HG02763 (cell line): ENCODE data around the gene CDAN1.
"Not testable (repeated sequence)": the region's sequence is repeated elsewhere in the genome, so short reads cannot be mapped to it uniquely, and the experiment has no call there.

Source experiments
- ATAC-seq: cut with Tn5 transposase; IDR thresholded peaks from one replicate; pipeline ENCODE4 v1.9.1; 2021; ENCODE audit warnings: mild to moderate bottlenecking, moderate library complexity; ENCODE audit not compliant: unreplicated experiment

Gene CDAN1

DNA sequence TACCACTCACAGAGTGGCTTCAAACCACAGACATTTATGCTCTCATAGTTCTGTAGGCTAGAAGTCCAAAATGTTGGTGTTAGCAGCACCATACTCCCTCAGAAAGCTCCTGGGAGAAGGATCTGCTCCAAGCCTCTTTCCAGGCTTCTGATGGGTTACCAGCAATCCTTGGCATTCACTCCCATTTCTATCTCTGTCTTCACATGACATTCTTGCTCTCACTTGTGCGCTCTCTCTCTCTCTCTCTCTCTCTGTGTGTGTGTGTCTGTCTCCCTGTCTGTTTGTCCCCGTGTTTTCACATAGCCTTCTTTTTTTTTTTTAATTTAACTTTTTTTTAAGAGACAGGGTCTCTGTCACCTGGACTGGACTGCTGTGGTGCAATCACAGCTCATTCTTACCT is 26.3 kb downstream of the CDAN1 start:
- no peak for ATAC-seq

DNA sequence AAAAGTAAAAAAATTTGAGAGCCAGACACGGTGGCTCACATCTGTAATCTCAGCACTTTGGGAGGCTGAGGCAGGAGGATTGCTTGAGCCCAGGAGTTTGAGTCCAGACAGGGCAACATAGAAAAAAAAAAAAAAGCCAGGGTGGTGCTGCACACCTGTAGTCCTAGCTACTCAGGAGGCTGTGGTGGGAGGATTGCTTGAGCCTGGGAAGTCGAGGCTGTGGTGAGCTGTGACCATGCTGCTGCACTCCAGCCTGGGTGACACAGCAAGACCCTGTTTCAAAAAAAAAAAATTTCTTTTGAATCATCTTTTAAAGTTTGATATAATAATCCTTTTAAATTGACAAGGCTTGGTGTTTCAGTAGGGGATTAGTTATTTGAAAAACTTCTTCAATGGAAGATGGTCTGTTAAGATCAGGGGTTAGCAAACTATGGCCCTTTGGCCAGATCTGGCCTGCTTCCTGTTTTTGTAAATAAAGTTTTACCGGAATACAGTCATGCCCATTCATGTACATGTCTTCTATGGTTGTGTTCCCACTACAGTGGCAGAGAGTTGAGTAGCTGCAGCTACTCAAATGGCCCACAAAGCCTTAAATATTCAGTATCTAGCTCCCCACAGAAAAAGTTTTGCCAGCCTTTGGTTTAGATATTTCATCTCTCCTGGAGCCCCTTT is 28.9 kb downstream of the CDAN1 start:
- ATAC-seq, result no peak

GRCh38 chr15:42707068-42707467 is 29.9 kb downstream of the CDAN1 start:
- no peak for ATAC-seq

- no peak for ATAC-seq
These were observed 31.6 kb downstream of the CDAN1 start for GRCh38 chr15:42705336-42705735.

- no peak for ATAC-seq
These were observed 32.4 kb downstream of the CDAN1 start for GRCh38 chr15:42704492-42704926.

- no peak for ATAC-seq
These were observed 40.3 kb downstream of the CDAN1 start for GRCh38 chr15:42696626-42697025.

DNA sequence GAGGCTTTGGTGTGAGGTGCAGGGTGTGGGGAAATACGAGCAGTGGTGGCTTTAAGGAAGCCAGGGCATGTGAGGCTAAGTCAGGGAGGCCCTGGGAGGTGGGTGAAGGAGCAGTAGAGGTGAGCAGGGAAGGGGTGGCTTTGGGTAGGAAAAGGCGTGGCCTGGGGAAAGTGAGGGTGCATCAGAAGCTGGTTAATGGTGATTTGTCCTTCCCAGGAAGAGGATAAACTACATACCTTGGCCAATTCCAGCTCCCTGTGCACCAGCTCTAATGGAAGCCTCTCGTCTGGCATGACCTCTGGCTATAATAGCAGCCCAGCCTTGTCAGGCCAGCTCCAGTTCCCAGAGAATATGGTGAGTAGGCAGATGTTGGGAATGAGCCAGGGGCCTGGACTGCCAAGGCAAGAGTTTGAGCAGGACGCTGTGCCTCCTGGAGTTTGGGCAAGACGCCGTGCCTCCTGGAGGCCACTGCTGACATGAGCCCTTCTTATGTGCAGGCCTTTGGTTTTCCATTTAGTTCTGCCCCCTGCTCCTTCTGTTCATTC is 41.3 kb downstream of the CDAN1 start:
- ATAC-seq, result no peak

DNA sequence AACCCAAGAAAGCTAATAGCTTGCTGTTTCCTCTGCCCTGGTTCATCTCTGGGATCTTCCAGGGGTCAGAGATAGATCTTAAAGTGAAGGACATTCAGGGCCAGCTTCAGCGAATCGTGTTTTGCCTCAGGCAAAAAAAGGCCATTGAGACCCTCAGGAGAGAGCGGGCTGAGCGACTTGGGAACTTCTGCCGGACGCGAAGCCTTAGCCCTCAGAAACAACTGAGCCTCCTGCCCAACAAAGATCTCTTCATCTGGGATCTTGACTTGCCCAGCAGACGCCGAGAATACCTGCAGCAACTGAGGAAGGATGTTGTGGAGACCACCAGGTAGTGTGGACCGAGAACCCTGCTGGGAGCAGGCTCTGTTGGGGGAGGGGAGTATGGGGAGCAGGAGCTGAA is 42.5 kb downstream of the CDAN1 start:
- no peak for ATAC-seq

DNA sequence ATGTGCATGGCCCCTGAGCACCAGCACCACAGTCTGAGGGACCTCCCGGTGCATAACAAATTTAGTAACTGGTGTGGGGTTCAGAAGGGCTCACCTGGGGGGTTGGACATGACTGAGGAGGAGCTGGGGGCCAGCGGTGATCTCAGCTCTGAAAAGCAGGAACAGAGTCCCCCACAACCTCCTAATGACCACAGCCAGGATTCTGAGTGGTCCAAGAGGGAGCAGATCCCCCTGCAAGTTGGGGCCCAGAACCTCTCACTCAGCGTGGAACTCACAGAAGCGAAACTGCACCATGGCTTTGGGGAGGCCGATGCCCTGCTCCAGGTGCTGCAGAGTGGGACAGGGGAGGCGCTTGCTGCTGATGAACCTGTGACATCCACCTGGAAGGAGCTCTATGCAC is 43.0 kb downstream of the CDAN1 start:
- no peak for ATAC-seq

- no peak for ATAC-seq
These were observed 43.4 kb downstream of the CDAN1 start for GRCh38 chr15:42693496-42693895.

DNA sequence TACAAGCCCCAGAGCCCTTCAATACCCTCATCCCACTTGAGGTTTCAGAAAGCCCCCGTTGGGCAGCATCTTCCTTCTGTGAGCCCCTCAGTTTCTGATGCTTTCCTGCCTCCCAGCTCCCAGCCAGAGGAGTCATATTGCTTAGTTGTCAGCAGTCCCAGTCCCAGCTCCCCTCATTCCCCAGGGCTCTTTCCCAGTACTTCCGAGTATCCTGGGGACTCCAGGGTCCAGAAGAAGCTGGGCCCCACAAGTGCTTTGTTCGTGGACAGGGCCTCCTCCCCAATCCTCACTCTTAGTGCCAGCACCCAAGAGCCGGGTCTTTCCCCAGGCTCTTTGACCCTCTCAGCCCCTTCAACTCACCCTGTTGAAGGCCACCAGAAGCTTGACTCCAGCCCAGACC is 43.9 kb downstream of the CDAN1 start:
- ATAC-seq, result no peak

DNA sequence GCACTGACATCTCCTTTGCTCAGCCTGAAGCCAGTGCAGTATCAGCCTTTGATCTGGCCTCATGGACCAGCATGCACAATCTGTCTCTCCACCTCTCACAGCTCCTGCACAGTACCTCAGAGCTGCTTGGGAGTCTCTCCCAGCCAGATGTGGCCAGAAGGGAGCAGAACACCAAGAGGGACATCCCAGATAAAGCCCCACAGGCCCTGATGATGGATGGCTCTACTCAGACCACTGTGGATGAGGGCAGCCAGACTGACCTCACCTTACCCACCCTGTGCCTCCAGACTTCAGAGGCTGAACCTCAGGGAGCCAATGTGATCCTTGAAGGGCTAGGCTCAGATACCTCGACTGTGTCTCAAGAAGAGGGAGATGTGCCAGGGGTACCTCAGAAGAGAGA is 44.4 kb downstream of the CDAN1 start:
- ATAC-seq, result no peak

DNA sequence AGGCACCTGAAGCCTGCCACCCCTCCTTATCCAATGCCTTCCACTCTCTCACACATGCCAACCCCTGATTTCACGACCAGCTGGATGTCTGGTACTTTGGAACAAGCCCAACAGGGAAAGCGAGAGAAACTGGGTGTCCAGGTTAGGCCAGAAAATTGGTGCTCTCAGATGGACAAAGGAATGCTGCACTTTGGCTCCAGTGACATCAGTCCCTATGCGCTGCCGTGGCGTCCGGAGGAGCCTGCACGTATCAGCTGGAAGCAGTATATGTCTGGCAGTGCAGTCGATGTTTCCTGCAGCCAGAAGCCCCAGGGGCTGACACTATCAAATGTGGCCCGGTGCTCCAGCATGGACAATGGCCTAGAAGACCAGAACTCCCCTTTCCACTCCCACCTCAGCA is 45.2 kb downstream of the CDAN1 start:
- ATAC-seq, result no peak

- no peak for ATAC-seq
These were observed 45.6 kb downstream of the CDAN1 start for GRCh38 chr15:42691308-42691707.

GRCh38 chr15:42688301-42688700 is 48.6 kb downstream of the CDAN1 start:
- no peak for ATAC-seq

DNA sequence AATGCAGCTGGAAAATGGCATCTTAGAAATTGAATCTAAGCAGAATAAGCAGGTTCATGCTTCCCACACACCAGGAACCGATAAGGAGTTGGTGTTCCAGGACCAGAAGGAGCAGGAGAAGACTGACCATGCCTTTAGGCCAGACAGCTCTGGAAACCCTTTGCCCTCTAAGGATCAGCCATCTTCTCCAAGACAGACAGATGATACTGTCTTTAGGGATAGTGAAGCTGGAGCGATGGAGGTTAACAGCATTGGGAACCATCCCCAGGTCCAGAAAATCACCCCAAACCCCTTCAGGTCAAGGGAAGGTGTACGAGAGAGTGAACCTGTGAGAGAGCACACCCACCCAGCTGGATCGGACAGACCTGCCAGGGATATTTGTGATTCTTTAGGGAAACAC is 49.2 kb downstream of the CDAN1 start:
- no peak for ATAC-seq

DNA sequence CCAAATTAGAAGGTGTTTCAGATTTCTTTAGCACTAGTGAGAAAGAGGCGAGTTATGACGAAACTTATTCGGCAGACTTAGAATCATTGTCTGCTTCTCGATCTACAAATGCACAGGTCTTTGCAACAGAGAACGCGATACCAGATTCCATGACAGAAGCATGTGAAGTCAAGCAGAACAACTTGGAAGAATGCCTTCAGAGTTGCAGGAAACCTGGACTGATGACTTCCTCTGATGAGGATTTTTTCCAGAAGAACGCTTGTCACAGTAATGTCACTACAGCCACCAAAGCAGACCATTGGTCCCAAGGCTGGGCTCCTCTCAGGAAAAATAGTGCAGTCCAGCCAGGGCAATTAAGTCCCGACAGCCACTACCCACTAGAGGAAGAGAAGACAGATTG is 50.6 kb downstream of the CDAN1 start:
- no peak for ATAC-seq

DNA sequence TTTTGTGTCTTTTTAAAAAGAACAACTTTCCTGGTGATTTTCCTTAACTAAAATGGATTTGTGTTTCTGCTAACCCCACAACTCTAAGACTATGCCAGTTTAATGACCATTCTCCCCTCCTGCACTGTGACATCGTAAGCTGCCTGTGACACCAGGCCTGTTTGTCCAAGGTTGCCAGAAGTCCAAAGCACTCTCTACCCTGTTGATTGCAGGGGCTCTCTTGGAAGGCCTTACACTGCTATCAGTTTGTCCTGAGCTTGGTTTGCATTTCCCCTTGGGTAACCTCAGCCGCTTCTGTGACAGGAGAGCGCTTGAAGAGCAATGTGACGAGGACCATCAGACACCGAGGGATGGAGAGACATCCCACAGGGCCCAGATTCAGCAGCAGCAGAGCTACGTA is 55.8 kb downstream of the CDAN1 start:
- ATAC-seq, result no peak

GRCh38 chr15:42680142-42680482 is 56.8 kb downstream of the CDAN1 start:
- ATAC-seq, result not testable (repeated sequence)

GRCh38 chr15:42679285-42680141 is 57.4 kb downstream of the CDAN1 start:
- no peak for ATAC-seq

DNA sequence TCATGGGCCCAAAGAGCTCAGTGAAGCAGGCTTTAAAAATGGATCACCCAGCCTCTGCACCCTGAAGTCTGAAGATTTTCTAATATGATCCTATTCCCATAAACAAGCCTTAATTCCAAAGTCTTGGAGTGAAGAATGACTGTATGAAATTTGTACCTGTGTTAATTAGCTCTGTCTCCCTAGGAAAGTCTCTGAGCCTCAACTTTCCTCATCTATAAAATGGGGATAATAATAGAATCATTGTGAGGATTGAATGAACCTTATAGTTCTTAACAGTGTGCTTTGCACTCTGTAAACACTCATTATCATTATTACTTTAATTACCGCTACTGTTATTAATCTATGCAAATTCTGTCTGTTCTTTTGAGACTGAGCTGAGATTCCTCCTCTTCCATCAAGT is 61.9 kb downstream of the CDAN1 start:
- ATAC-seq, result no peak

DNA sequence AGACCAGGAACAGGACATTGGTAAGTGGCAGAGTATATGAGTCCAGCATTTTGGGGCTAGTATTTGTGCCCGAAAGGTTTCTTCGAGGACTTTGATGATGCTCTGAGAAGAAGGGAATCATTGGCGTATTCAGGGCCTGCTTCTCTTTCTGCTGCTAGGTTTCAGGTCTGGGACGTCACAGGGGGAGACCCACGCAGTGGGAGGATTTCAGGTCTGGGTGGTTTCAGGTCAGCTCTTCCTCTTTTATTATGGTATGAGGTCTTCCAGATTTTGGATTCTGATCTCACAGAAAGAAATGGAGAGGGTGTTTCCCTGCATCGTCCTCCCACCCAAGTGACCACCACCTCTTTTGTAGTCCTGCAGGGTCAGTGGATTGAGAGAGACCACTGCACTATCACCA is 62.5 kb downstream of the CDAN1 start:
- ATAC-seq, result no peak
